SK-N-SH (cell line): ENCODE results near the gene PSMD8. TPM values are rescaled to one million over a fixed set of nuclear protein-coding genes. Genes with fewer than 3 reads are reported as not detected.
"Not testable (repeated sequence)": the region's sequence is repeated elsewhere in the genome, so short reads cannot be mapped to it uniquely, and the experiment has no call there.

Experiments
- CTCF ChIA-PET: fragments of 300-600, 350-600 bp; formaldehyde crosslinking; extraction: SDS; loops from one replicate; lab custom pipeline; 2021; lab: Yijun Ruan, JAX
- POLR2A ChIA-PET: fragments of 350-600 bp; sonication (Branson Sonifier 250); formaldehyde crosslinking; extraction: SDS; loops from one replicate; lab custom pipeline; 2020; ENCODE audit warnings: antibody characterized with exemption, inconsistent platforms; lab: Yijun Ruan, JAX
- DNase-seq: peaks from one replicate; pipeline ENCODE4 v3.0.0; 2012
- H2AFZ ChIP-seq: fragments of 200-600 bp; sonication (generic); 2 replicates; pipeline ENCODE4 v1.8.1; 2016; ENCODE audit warnings: antibody characterized with exemption, mild to moderate bottlenecking, low read depth
- H3F3A ChIP-seq: fragments of 200-600 bp; sonication (generic); replicated peaks from 2 replicates; pipeline ENCODE3; 2016; ENCODE audit warnings: antibody characterized with exemption, mild to moderate bottlenecking; ENCODE audit not compliant: insufficient read depth
- H3K27ac ChIP-seq, 2 experiments: fragments of 200-500 bp in 1 of 2; fragments of 200-600 bp in 1 of 2; sonication (Bioruptor generic) in 1 of 2; sonication (generic), shearing (Covaris generic) in 1 of 2; 2 replicates each; pipeline versions ENCODE4 v1.5.1 to v1.6.1; 2014 to 2016; ENCODE audit warnings: low read depth in 2 of 2, inconsistent platforms in 1 of 2, low read length in 1 of 2, mild to moderate bottlenecking in 1 of 2, mixed read lengths in 1 of 2
- H3K27me3 ChIP-seq: fragments of 200-600 bp; sonication (generic), shearing (Covaris generic); 2 replicates; pipeline ENCODE4 v1.6.1; 2016; ENCODE audit warnings: mixed run types; ENCODE audit not compliant: insufficient read depth
- H3K36me3 ChIP-seq, 2 experiments: fragments of 200-500 bp in 1 of 2; fragments of 200-600 bp in 1 of 2; sonication (Bioruptor generic) in 1 of 2; sonication (generic) in 1 of 2; replicated peaks in 1 of 2; 2 replicates each; pipeline versions ENCODE3 to v1.5.1; 2014 to 2016; ENCODE audit warnings: low read length in 1 of 2, mild to moderate bottlenecking in 1 of 2; ENCODE audit not compliant: insufficient read depth in 2 of 2, control insufficient read depth in 1 of 2
- H3K4me1 ChIP-seq, 2 experiments: fragments of 200-500 bp in 1 of 2; fragments of 200-600 bp in 1 of 2; sonication (Bioruptor generic) in 1 of 2; sonication (generic), shearing (Covaris generic) in 1 of 2; 2 replicates each; pipeline versions ENCODE4 v1.5.1 to v1.6.1; 2014 to 2016; ENCODE audit warnings: low read depth in 1 of 2, low read length in 1 of 2, mixed run types in 1 of 2; ENCODE audit not compliant: insufficient read depth in 2 of 2, control insufficient read depth in 1 of 2
- H3K4me2 ChIP-seq: fragments of 200-600 bp; sonication (generic), shearing (Covaris generic); 2 replicates; pipeline ENCODE4 v1.6.1; 2017; ENCODE audit warnings: mixed run types
- H3K4me3 ChIP-seq, 2 experiments: fragments of 200-500 bp in 1 of 2; fragments of 200-600 bp in 1 of 2; sonication (Bioruptor generic) in 1 of 2; sonication (generic), shearing (Covaris generic) in 1 of 2; 2 replicates each; pipeline versions ENCODE4 v1.5.1 to v1.8.1; 2014 to 2016; ENCODE audit warnings: low read depth in 2 of 2, inconsistent platforms in 1 of 2, low read length in 1 of 2, mild to moderate bottlenecking in 1 of 2, mixed read lengths in 1 of 2, moderate library complexity in 1 of 2
- H3K79me2 ChIP-seq: fragments of 200-600 bp; sonication (generic); 2 replicates; pipeline ENCODE4 v1.8.1; 2017; ENCODE audit warnings: mild to moderate bottlenecking; ENCODE audit not compliant: insufficient read depth
- H3K9ac ChIP-seq: fragments of 200-600 bp; sonication (generic); 2 replicates; pipeline ENCODE4 v1.6.1; 2017; ENCODE audit warnings: mixed run types
- H3K9me2 ChIP-seq: fragments of 200-600 bp; sonication (generic); 2 replicates; pipeline ENCODE4 v1.6.1; 2017; ENCODE audit warnings: mixed run types
- H3K9me3 ChIP-seq: fragments of 200-600 bp; sonication (generic); 2 replicates; pipeline ENCODE4 v1.6.1; 2017; ENCODE audit warnings: mixed run types, mild to moderate bottlenecking, moderate library complexity
- H4K20me1 ChIP-seq: fragments of 200-600 bp; sonication (generic); 2 replicates; pipeline ENCODE4 v1.6.1; 2017; ENCODE audit warnings: mild to moderate bottlenecking, mixed run types; ENCODE audit not compliant: insufficient read depth
- EP300 ChIP-seq, 2 experiments: IDR thresholded peaks; 2 replicates each; pipeline versions ENCODE4 v1.4.0 to v1.6.1; 2012; ENCODE audit warnings: borderline replicate concordance in 1 of 2, low read depth in 1 of 2, low read length in 1 of 2
- FOXJ3 ChIP-seq: sonication (generic); formaldehyde crosslinking; IDR thresholded peaks from 2 replicates; pipeline ENCODE4 v1.5.1; 2020; ENCODE audit warnings: mild to moderate bottlenecking, missing genetic modification reagents
- FOXM1 ChIP-seq: IDR thresholded peaks from 2 replicates; pipeline ENCODE4 v1.4.0; 2012; ENCODE audit warnings: low read depth, mild to moderate bottlenecking
- GABPA ChIP-seq: IDR thresholded peaks from 2 replicates; pipeline ENCODE4 v1.4.0; 2012; ENCODE audit warnings: low read depth, mild to moderate bottlenecking
- GATA2 ChIP-seq: sonication (generic); formaldehyde crosslinking; IDR thresholded peaks from 2 replicates; pipeline ENCODE4 v1.5.0; 2020; ENCODE audit warnings: mild to moderate bottlenecking, missing genetic modification reagents
- MEF2A ChIP-seq: IDR thresholded peaks from 2 replicates; pipeline ENCODE4 v1.4.0; 2012; ENCODE audit warnings: low read depth, borderline replicate concordance
- MXI1 ChIP-seq: IDR thresholded peaks from 2 replicates; pipeline ENCODE4 v1.6.1; 2012; ENCODE audit warnings: mild to moderate bottlenecking, low read depth, low read length, improper control_type of control experiment
- NFIC ChIP-seq: IDR thresholded peaks from 2 replicates; pipeline ENCODE4 v1.4.0; 2012; ENCODE audit warnings: borderline replicate concordance
- NRF1 ChIP-seq: IDR thresholded peaks from 2 replicates; pipeline ENCODE4 v1.6.1; 2012; ENCODE audit warnings: low read depth, mild to moderate bottlenecking, low read length
- RAD21 ChIP-seq: IDR thresholded peaks from 2 replicates; pipeline ENCODE4 v1.6.1; 2012; ENCODE audit warnings: mild to moderate bottlenecking, low read length
- RCOR1 ChIP-seq: fragments of 150-350 bp; IDR thresholded peaks from 2 replicates; pipeline ENCODE4 v1.6.1; 2017; ENCODE audit warnings: antibody characterized with exemption, low read length
- RFX5 ChIP-seq: IDR thresholded peaks from 2 replicates; pipeline ENCODE4 v1.6.1; 2012; ENCODE audit warnings: mild to moderate bottlenecking, improper control_type of control experiment, low read length
- RXRA ChIP-seq: IDR thresholded peaks from 2 replicates; pipeline ENCODE4 v1.4.0; 2012; ENCODE audit warnings: low read depth, mild to moderate bottlenecking, borderline replicate concordance
- SIN3A ChIP-seq: IDR thresholded peaks from 2 replicates; pipeline ENCODE4 v1.6.1; 2012; ENCODE audit warnings: low read depth, mild to moderate bottlenecking, low read length, moderate library complexity, borderline replicate concordance
- TAF1 ChIP-seq: IDR thresholded peaks from 2 replicates; pipeline ENCODE4 v1.6.1; 2012; ENCODE audit warnings: low read depth, mild to moderate bottlenecking, low read length, moderate library complexity, borderline replicate concordance
- TCF12 ChIP-seq: IDR thresholded peaks from 2 replicates; pipeline ENCODE4 v1.4.0; 2012
- WGBS: methylation state at CpG from one replicate; pipeline ENCODE4 v1.1.6; 2017; ENCODE audit warnings: low lambda C conversion rate; 5-methylcytosine and 5-hydroxymethylcytosine counted together
- polyA plus RNA-seq, 3 experiments: library from polyadenylated mRNA; depleted of rRNA; stranded (reverse); fragments of >200 nt; gene quantifications; 2 replicates each; pipeline ENCODE4 v1.2.3, GENCODE V29; 2012
- TF ChIP-seq, protein P1 (sequence below): fragments of 150-350 bp; IDR thresholded peaks from 2 replicates; pipeline ENCODE4 v1.6.1; 2017; ENCODE audit warnings: antibody characterized with exemption, low read length, low read depth, borderline replicate concordance
- TF ChIP-seq, protein P2 (sequence below): IDR thresholded peaks from 2 replicates; pipeline ENCODE4 v1.4.0; 2012; ENCODE audit warnings: low read depth, borderline replicate concordance

The PSMD8 gene
- polyA plus RNA-seq, 1 of the 3 experiments (the other 2 are of a cell fraction), result 400 TPM

DNA sequence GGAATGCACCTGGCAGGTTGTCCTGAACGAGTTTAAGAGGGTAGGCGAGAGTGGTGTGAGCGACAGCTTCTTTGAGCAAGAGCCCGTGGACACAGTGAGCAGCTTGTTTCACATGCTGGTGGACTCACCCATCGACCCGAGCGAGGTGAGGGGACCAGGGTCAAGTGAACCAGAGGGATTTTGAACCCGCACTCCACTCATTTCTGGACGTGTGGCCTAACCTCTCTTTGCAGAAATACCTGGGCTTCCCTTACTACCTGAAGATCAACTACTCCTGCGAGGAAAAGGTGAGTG lies 37.1 kb upstream of the PSMD8 start (continued):
- TF ChIP-seq SIN3A (no peak), RAD21 (no peak), TAF1 (no peak), RFX5 (no peak)

DNA sequence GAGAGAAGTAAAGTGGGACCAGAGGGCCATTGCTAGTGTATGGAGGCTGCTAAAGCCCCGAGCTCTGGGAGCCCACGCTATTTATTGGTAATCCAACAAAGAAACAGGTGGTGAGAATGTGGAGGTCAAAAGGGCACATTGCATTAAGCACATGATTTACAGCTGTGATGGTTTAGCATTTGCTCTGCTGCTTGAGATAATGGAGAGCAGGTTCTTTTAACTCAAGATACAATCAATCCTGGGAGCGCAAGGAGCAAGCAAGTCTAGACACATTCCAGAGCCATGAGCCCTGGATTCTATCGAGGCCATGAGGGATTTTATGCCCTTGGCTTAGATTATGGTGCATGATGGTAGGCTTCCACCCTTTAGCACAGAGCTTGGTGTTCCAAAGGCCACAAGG lies 35.4 kb upstream of the PSMD8 start:
- H2AFZ ChIP-seq, DNase-seq, H3K79me2 ChIP-seq, H3K4me3 ChIP-seq, H3F3A ChIP-seq, H3K4me1 ChIP-seq, H3K9ac ChIP-seq, H3K36me3 ChIP-seq, H3K27ac ChIP-seq, H3K27me3 ChIP-seq, H3K9me2 ChIP-seq, H4K20me1 ChIP-seq, H3K4me2 ChIP-seq, H3K9me3 ChIP-seq: not testable (repeated sequence)
- peak; percentile 23 for TF ChIP-seq GATA2 (CRISPR knock-in tag)
- WGBS, result 62% methylated on average over 4 of the region's 4 CpGs
- ChIA-PET CTCF (interaction anchor here (1.8 kb wide), 2 partner anchors 95 to 197 kb away, joined by 4 to 6 read pairs; no protein-coding TSS in a partner anchor), POLR2A (interaction anchor here (1.2 kb wide), 1 partner anchor 23 kb away, joined by 3 read pairs; no protein-coding TSS in a partner anchor)

DNA sequence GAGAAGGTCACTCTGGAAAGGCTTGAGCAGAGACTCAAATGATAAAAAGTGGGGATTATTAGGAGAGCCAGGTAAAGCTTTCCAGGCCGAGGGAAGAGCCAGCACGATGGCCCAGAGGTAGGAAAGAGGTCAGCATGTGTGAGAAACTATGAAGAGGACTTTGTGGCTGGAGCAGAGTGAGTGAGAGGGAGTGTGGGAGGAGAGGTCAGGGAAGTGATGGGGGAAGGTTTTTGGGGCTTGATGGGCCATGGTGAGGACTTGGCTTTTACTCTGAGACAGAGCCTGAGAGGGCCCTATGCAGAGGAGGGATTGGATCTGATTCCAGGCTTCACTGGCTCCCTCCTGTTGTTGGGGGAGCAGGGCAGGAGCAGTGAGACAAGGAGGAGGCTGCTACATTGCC lies 33.4 kb upstream of the PSMD8 start:
- Histone ChIP-seq H3K36me3 (no peaks in the 10 kb centered on the region), H3K4me1 (peaks cover 0 to 8% of the 10 kb centered on the region in 2 experiments; a peak in 1 of 4 replicates), H3K4me2 (no peak overlapping the region), H3K4me3 (no peak overlapping the region), H4K20me1 (no peaks in the 10 kb centered on the region), H3K27me3 (no peaks in the 10 kb centered on the region), H3K9ac (no peak overlapping the region), H3K9me3 (no peaks in the 10 kb centered on the region), H3F3A (peaks cover 2% of the 10 kb centered on the region), H3K9me2 (no peaks in the 10 kb centered on the region), H3K27ac (no peak overlapping the region), H3K79me2 (no peaks in the 10 kb centered on the region), H2AFZ (no peak overlapping the region)
- no peak for DNase-seq
- TF ChIP-seq NRF1 (no peak), NFIC (no peak)
- 86% methylated on average over 2 of the region's 2 CpGs for WGBS
- CTCF ChIA-PET, result no interaction called here
- POLR2A ChIA-PET, result no interaction called here

DNA sequence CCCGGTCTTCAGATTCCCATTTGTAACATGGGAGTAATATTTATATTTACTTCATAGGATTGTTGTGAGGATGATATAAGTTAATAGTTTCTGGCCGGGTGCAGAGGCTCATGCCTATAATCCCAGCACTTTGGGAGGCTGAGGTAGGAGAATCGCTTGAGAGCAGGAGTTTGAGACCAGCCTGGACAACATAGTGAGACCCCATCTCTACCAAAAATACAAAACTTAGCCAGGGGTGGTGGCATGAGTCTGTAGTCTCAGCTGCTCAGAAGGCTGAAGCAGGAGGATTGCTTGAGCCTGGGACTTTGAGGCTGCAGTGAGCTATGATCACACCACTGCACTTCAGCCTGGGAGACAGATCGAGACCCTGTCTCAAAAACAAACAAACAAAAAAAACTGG lies 27.5 kb upstream of the PSMD8 start:
- H3K9me3 ChIP-seq, result no peaks in the 10 kb centered on the region
- no peaks in the 10 kb centered on the region for H3K27me3 ChIP-seq
- no peak overlapping the region for H3K4me3 ChIP-seq
- whole genome bisulfite sequencing, result 71% methylated on average over 4 of the region's 4 CpGs
- CTCF ChIA-PET, result interaction anchor here (1.3 to 2.2 kb wide), 2 partner anchors 112 to 445 kb away, joined by 3 to 4 read pairs; no protein-coding TSS in a partner anchor
- no peaks in the 10 kb centered on the region for H3K4me1 ChIP-seq
- no peak overlapping the region for H2AFZ ChIP-seq
- H3K9me2 ChIP-seq, result no peaks in the 10 kb centered on the region
- DNase-seq, result no peak
- POLR2A ChIA-PET, result interaction anchor here (0.7 kb wide), 1 partner anchor 10 kb away, joined by 3 read pairs; no protein-coding TSS in a partner anchor
- TF ChIP-seq GABPA, result no peak
- TF ChIP-seq RFX5, result no peak
- no peak for TF ChIP-seq RCOR1
- TF ChIP-seq TCF12, result no peak
- no peak for TF ChIP-seq MXI1
- no peak for TF ChIP-seq MEF2A
- TF ChIP-seq FOXM1, result no peak
- no peak for TF ChIP-seq NRF1
- no peak for TF ChIP-seq TAF1
- TF ChIP-seq, protein P1, sequence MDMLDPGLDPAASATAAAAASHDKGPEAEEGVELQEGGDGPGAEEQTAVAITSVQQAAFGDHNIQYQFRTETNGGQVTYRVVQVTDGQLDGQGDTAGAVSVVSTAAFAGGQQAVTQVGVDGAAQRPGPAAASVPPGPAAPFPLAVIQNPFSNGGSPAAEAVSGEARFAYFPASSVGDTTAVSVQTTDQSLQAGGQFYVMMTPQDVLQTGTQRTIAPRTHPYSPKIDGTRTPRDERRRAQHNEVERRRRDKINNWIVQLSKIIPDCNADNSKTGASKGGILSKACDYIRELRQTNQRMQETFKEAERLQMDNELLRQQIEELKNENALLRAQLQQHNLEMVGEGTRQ, result no peak
- no peak for TF ChIP-seq RXRA
- TF ChIP-seq NFIC, result no peak
- TF ChIP-seq, protein P2, sequence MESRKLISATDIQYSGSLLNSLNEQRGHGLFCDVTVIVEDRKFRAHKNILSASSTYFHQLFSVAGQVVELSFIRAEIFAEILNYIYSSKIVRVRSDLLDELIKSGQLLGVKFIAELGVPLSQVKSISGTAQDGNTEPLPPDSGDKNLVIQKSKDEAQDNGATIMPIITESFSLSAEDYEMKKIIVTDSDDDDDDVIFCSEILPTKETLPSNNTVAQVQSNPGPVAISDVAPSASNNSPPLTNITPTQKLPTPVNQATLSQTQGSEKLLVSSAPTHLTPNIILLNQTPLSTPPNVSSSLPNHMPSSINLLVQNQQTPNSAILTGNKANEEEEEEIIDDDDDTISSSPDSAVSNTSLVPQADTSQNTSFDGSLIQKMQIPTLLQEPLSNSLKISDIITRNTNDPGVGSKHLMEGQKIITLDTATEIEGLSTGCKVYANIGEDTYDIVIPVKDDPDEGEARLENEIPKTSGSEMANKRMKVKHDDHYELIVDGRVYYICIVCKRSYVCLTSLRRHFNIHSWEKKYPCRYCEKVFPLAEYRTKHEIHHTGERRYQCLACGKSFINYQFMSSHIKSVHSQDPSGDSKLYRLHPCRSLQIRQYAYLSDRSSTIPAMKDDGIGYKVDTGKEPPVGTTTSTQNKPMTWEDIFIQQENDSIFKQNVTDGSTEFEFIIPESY, result no peak
- no peak for TF ChIP-seq FOXJ3 (CRISPR knock-in tag)
- no peak for TF ChIP-seq EP300 (IDR thresholded peaks at IDR 0.05; ENCODE audit: borderline replicate concordance in 1 of 2, low read depth in 1 of 2, low read length in 1 of 2)
- H3K27ac ChIP-seq, result no peak overlapping the region
- H3F3A ChIP-seq, result no peaks in the 10 kb centered on the region
- no peaks in the 10 kb centered on the region for H4K20me1 ChIP-seq
- H3K9ac ChIP-seq, result no peak overlapping the region
- no peaks in the 10 kb centered on the region for H3K36me3 ChIP-seq
- no peaks in the 10 kb centered on the region for H3K79me2 ChIP-seq
- H3K4me2 ChIP-seq, result no peak overlapping the region
